Activated gamma-delta T cell treated with Interleukin-2 at 50 U/mL for 16 hours (primary cell): ENCODE results near the gene MAP3K6.
A peak's percentile ranks its signal among the peaks of the same experiment; 100 is the strongest.

ENCODE experiments used
- DNase-seq: peaks from one replicate; pipeline ENCODE4 v3.0.0-alpha.2; 2020

The MAP3K6 gene

DNA sequence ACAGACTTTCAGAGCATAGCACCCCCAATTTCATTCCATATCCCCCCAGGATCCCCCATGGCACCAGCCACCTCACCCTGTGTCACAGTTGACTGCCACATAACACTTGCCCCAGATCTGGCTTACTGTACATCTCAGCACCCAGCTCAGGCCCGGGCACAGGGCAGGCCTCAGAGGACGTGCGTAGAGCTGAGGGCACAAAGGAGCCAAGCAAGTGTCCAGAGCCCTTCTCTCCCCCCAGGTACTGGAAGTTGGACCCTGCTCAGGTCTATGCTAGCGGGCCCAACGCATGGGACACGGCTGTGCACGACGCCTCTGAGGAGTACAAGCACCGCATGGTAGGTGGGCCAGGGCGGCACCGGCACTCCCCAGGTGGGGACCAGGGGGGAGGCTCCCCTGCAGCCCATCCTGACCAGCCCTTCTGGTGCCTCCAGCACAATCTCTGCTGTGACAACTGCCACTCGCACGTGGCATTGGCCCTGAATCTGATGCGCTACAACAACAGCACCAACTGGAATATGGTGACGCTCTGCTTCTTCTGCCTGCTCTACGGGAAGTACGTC, 33.0 kb downstream of the MAP3K6 start:
- DNase-seq: no peak

GRCh38 chr1:27332536-27333281, 34.1 kb downstream of the MAP3K6 start:
- DNase-seq: peak; percentile 59

DNA sequence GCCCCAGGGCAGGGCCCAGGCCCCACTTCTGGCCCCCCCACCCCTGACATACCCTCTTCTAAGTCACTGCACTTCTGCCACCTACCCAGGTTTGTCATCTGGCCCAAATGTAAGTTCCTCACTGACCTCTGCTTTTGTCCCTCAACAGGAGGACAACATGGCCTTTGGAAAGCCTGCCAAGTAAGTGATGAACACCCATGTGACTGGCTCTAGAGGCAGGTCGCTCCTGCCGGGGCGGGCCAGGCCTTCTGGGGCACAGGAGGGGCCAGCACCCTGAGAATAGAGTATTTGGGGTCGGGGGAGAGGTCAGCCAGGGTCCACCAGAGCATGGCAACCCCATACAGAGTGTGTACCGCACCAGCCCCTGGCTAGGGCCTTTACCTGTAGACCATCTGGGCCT, 34.8 kb downstream of the MAP3K6 start:
- DNase-seq: no peak

- DNase-seq: no peak
Observed at GRCh38 chr1:27331426-27331825, 35.3 kb downstream of the MAP3K6 start.

DNA sequence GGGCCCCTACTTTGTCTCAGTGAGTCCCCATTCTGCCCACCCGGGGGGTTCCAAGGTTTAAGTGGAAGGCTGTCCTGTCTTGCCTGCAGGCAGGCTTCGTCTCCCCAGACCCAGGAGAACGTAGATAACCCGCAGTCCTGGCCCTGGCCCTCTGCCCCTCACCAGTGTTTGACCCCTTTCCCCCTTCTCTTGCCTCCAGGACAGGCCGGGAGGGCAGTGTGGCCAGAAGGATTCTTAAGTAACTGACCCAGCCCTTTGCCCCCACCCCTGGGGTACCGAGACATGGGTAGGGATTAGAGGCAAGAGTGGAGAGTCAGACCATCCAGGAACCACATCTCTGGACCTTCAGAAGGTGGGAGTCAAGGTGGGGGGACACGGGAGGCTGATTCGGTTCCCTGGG, 36.0 kb downstream of the MAP3K6 start:
- no peak for DNase-seq

GRCh38 chr1:27327964-27328363, 38.8 kb downstream of the MAP3K6 start:
- DNase-seq: no peak

DNA sequence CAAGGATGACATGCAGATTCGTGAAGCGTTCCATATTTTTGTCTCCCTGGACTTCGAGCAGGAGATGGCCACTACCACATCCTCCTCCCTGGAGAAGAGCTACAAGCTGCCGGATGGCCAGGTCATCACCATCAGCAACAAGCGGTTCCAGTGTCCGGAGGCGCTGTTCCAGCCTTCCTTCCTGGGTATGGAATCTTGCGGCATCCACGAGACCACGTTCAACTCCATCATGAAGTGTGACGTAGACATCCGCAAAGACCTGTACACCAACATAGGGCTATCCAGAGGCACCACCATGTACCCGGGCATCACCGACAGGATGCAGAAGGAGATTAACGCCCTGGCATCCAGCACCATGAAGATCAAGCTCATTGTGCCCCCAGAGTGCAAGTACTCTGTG, 41.5 kb downstream of the MAP3K6 start:
- DNase-seq: no peak

- no peak for DNase-seq
Observed at GRCh38 chr1:27322569-27323240, 44.1 kb downstream of the MAP3K6 start.

DNA sequence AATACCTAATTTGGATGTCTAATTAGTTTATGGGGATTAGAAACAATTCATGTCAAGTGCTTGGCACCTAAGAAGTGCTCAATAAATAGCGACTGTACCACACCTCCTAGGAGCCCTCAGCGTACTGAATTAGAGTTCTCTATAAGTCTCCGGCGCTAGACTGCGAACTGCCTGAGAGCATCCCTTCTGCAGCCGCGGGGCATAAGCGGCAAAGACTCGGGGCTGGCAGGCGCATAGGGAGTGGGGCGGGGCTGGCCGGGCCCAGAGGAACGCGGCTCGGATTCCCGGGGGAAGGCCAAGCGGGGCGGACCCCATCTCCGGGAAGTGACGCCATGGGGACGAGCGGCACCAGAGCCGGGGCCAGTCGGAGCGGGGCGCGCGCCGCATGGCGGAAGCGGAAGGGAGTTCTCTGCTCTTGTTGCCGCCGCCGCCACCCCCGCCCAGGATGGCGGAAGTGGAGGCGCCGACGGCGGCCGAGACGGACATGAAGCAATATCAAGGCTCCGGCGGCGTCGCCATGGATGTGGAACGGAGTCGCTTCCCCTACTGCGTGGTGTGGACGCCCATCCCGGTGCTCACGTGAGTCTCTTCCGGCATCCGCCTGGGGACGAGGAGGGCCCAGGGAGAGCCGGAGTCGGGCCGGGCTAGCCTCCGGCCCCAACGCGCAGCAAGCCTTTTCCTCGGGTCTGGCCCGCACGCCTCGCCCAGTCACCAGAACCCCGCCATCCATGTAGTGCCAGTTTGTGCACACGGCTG, 44.8 kb downstream of the MAP3K6 start, which contains the start of gene TMEM222:
Gene TMEM222, plus strand, starts transcription at position 351 of the 756 bp plus-strand sequence. Its CDS starts 35 bp downstream, at position 386.
- DNase-seq: peak; percentile 97

DNA sequence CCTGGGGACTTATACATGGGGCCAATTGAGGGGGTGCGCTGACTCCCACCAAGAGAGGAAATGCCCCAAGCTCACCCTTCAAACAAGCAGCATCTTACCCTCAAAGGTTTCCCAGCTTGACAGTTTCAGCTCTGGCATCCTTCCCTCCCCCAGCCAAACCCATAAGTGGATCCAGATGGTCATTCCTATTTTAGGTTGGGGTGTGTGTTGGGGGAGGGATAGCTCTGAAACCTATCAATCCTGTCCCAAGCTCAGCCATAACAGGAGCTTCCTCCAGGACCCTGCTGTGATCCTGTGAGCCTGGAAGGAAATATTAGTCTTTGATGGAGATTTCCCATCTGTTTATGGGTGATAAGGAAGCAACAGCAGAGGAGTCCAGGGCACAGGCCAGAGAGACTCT, 48.2 kb downstream of the MAP3K6 start:
- DNase-seq: no peak

DNA sequence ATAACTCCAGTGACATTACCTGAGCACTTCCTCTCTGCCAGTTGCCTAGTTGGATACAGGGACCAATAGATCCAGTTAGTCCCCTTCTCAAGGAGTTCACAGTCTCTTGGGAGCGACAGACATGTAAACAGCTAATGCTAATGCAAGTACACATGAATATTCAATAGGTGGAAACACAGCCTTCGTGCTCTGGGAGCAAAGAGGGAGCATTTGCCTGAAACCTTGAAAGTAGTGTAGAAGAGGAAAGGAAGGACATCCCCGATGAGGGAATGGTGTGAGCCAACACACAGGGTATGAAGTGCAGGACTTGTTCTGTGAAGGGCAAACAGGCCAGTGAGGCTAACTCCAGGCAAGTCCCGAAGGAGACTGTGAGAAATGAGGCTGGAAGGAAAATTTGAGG, 48.6 kb downstream of the MAP3K6 start:
- no peak for DNase-seq

GRCh38 chr1:27316860-27317259, 49.9 kb downstream of the MAP3K6 start:
- DNase-seq: no peak

DNA sequence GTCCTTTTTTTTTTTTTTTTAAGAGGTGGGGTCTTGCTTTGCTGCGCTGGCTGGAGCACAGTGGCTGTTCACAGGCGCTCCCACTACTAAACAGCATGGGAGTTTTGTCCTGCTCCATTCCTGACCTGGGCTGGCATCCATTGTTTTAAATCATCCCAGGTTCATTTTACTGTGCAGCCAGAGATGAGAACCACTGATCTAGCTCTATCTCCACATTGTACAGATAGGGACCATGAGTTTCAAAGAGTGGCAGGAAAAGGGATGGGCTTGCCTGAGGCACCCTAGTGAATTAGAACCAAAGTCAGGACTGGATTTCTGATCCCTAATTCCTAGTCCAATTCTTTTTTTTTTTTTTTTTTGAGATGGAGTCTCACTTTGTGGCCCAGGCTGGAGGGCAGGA, 52.0 kb downstream of the MAP3K6 start:
- DNase-seq: no peak

- no peak for DNase-seq
Observed at GRCh38 chr1:27314169-27314568, 52.6 kb downstream of the MAP3K6 start.

- no peak for DNase-seq
Observed at GRCh38 chr1:27307874-27308598, 58.7 kb downstream of the MAP3K6 start.

DNA sequence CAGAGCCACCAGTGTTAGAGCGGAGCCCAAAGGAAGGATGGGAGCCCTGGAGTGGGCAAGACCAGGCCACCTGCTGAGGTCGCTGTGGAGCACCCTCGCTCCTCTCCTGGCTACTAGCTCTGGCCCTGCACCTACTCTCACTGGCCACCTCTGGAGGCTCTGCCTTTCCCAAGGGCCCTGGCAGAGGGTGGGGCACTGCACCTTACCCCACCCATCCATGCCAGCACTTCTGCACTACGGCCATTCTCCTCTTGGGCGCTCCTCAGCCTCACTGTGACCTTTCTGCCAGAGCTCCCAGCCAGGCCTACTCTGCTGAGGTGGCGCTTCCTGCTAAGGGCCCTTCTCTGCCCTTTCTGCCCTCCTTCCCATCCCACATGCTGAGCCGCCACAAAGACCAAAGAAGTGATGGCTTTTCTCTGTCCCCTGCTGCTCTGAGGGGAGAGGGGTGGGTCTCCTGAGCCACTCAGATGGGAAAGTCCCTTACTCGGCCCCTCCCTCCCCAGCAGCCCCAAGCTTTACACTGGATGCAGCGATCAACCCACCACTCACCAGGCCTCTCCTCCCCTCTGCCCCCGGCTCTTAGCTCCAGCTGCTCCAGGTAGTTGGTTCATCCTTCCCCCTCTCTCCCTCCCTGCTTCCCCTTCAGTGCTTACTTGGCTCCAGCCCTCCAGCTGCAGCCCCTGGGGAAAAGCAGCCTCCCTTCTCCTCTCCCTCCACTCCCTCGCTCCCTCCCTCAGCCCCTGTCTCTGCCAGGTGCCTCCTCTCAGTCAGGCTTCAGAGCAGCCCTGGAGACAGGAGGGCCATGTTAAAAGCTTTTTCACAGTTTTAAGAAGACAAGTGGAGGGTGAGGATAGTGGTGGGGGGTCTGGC, 59.6 kb downstream of the MAP3K6 start:
- no peak for DNase-seq

DNA sequence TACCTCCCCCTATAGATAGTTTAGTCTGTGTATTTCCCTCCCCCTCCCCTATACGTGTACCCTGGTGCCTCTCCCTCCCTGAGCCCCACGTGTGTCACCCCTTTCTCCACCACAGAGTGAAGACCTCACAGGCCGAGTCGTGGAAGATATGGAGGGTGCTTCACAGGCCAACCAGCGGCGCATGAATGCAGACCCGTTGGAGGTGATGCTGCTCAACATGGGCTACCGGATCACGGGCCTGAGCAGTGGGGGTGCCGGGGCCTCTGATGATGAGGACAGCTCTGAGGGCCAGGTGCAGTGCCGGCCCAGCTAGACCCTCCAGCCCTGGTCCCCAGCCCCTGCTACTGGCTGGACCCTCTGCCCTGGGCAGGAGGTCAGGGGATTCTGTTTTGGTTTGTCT, 60.7 kb downstream of the MAP3K6 start:
- DNase-seq: no peak
